OCI-LY7 (cell line): ENCODE data around the gene COBL. TPM values are rescaled to one million over a fixed set of nuclear protein-coding genes. Genes with fewer than 3 reads are reported as not detected.

ENCODE experiments used
- BruUV-seq: library from RNA; stranded (reverse); fragments of 400-500 nt; replicated peaks from 2 replicates; lab custom pipeline; 2021; lab: Mats Ljungman, UMichigan
- CTCF ChIA-PET: fragments of 300-600 bp; sonication (Branson Sonifier 250); formaldehyde crosslinking; loops from one replicate; lab custom pipeline; 2022; ENCODE audit warnings: antibody characterized with exemption; ENCODE audit not compliant: unreplicated experiment; lab: Charles Lee
- POLR2A ChIA-PET: fragments of 300-600 bp; sonication (Branson Sonifier 250); formaldehyde crosslinking; loops from one replicate; lab custom pipeline; 2022; ENCODE audit warnings: antibody characterized with exemption; lab: Charles Lee
- DNase-seq: peaks from one replicate; pipeline ENCODE4 v3.0.0-alpha.2; 2015; ENCODE audit warnings: low spot score
- H2AFZ ChIP-seq: fragments of 200-600 bp; sonication (generic), shearing (Covaris generic); 2 replicates; pipeline ENCODE4 v1.6.1; 2014; ENCODE audit warnings: mild to moderate bottlenecking, antibody characterized with exemption, low read length, moderate library complexity
- H3K27ac ChIP-seq: fragments of 200-600 bp; sonication (generic); 2 replicates; pipeline ENCODE4 v1.5.1; 2014; ENCODE audit warnings: mixed run types, low read depth, mild to moderate bottlenecking, moderate library complexity, low read length, inconsistent platforms; ENCODE audit not compliant: poor library complexity, severe bottlenecking
- H3K36me3 ChIP-seq: fragments of 200-600 bp; sonication (generic); 2 replicates; pipeline ENCODE4 v1.6.1; 2014; ENCODE audit warnings: mild to moderate bottlenecking, antibody characterized with exemption, low read length, moderate library complexity, mixed read lengths; ENCODE audit not compliant: insufficient read depth
- H3K4me1 ChIP-seq: fragments of 200-600 bp; sonication (generic); 2 replicates; pipeline ENCODE4 v1.5.1; 2014; ENCODE audit warnings: mild to moderate bottlenecking, low read length; ENCODE audit not compliant: insufficient read depth, poor library complexity, severe bottlenecking
- H3K4me2 ChIP-seq: fragments of 200-600 bp; sonication (generic); 2 replicates; pipeline ENCODE4 v1.6.1; 2014; ENCODE audit warnings: mild to moderate bottlenecking, low read length
- H3K4me3 ChIP-seq: fragments of 200-600 bp; sonication (generic); 2 replicates; pipeline ENCODE4 v1.5.1; 2014; ENCODE audit warnings: mild to moderate bottlenecking, low read depth, low read length; ENCODE audit not compliant: poor library complexity, severe bottlenecking
- H3K79me2 ChIP-seq: fragments of 200-600 bp; sonication (generic); 2 replicates; pipeline ENCODE4 v1.6.1; 2016; ENCODE audit warnings: low read depth, mild to moderate bottlenecking, low read length, moderate library complexity, mixed read lengths; ENCODE audit not compliant: insufficient read depth
- H3K9me2 ChIP-seq: fragments of 200-600 bp; sonication (generic); 2 replicates; pipeline ENCODE4 v1.6.1; 2016; ENCODE audit warnings: mild to moderate bottlenecking, low read length, mixed read lengths; ENCODE audit not compliant: insufficient read depth
- H3K9me3 ChIP-seq: fragments of 200-600 bp; sonication (generic); 2 replicates; pipeline ENCODE4 v1.6.1; 2014; ENCODE audit warnings: mild to moderate bottlenecking, mixed run types, low read length, mixed read lengths
- H4K20me1 ChIP-seq: fragments of 200-600 bp; sonication (generic); 2 replicates; pipeline ENCODE4 v1.6.1; 2014; ENCODE audit warnings: mild to moderate bottlenecking, antibody characterized with exemption, low read length, moderate library complexity, mixed read lengths; ENCODE audit not compliant: insufficient read depth
- CTCF ChIP-seq: fragments of 200-600 bp; sonication (generic); conservative IDR thresholded peaks from 2 replicates; pipeline ENCODE4 v1.5.1; 2014; ENCODE audit warnings: mild to moderate bottlenecking, antibody characterized with exemption, low read length, moderate library complexity, mixed read lengths
- EZH2phosphoT487 ChIP-seq: fragments of 200-600 bp; sonication (generic); IDR thresholded peaks from 2 replicates; pipeline ENCODE4 v1.6.1; 2018; ENCODE audit warnings: low read depth, borderline replicate concordance, mild to moderate bottlenecking, mixed run types, antibody characterized with exemption, low read length, moderate library complexity, mixed read lengths
- intact Hi-C: fragments of 100-400 bp; cut with micrococcal nuclease; formaldehyde crosslinking; loops from one replicate; pipeline ENCODE4 v1.10.0; 2022; ENCODE audit not compliant: unreplicated experiment
- total RNA-seq, 2 experiments: library from RNA; depleted of rRNA in 1 of 2; stranded (reverse); fragments of >200 nt in 1 of 2; shearing (Covaris generic) in 1 of 2; gene quantifications; 2 replicates each; pipeline ENCODE4 v1.2.3, GENCODE V29; 2014 to 2022

COBL gene
- total RNA-seq, 2 experiments from 2014 or later, result not detected

GRCh38 chr7:51031216-51031615 lies 285.4 kb downstream of the COBL start:
- Histone ChIP-seq H3K4me1 (no peaks in the 10 kb centered on the region), H3K4me2 (no peak overlapping the region), H3K9me3 (no peaks in the 10 kb centered on the region), H3K4me3 (no peak overlapping the region), H3K36me3 (no peaks in the 10 kb centered on the region), H3K27ac (no peak overlapping the region), H2AFZ (no peak overlapping the region), H4K20me1 (no peaks in the 10 kb centered on the region), H3K9me2 (no peaks in the 10 kb centered on the region), H3K79me2 (no peaks in the 10 kb centered on the region)
- CTCF ChIA-PET, result no interaction called here
- TF ChIP-seq EZH2phosphoT487 (no peak), CTCF (no peak)
- DNase-seq, result no peak
- BruUV-seq, result no TSS peak
- POLR2A ChIA-PET, result no interaction called here
- intact Hi-C loops, result no loop called here

GRCh38 chr7:51029701-51030191 lies 286.9 kb downstream of the COBL start:
- Histone ChIP-seq H3K79me2 (no peaks in the 10 kb centered on the region), H3K4me1 (no peaks in the 10 kb centered on the region), H4K20me1 (no peaks in the 10 kb centered on the region), H2AFZ (no peak overlapping the region), H3K36me3 (no peaks in the 10 kb centered on the region), H3K4me2 (no peak overlapping the region), H3K27ac (no peak overlapping the region), H3K9me3 (no peaks in the 10 kb centered on the region), H3K4me3 (no peak overlapping the region), H3K9me2 (no peaks in the 10 kb centered on the region)
- POLR2A ChIA-PET, result interaction anchor here (0.6 kb wide), 1 partner anchor 644 kb away, joined by 3 read pairs; no protein-coding TSS in a partner anchor
- intact Hi-C loops, result no loop called here
- DNase-seq, result no peak
- no peak for TF ChIP-seq EZH2phosphoT487
- no peak for TF ChIP-seq CTCF
- CTCF ChIA-PET, result no interaction called here
- no TSS peak for BruUV-seq

- POLR2A ChIA-PET, result no interaction called here
- H3K9me2 ChIP-seq, result no peaks in the 10 kb centered on the region
- H3K4me1 ChIP-seq, result no peaks in the 10 kb centered on the region
- TF ChIP-seq EZH2phosphoT487 (no peak), CTCF (no peak)
- no peak overlapping the region for H2AFZ ChIP-seq
- H3K79me2 ChIP-seq, result no peaks in the 10 kb centered on the region
- no peaks in the 10 kb centered on the region for H3K36me3 ChIP-seq
- H3K27ac ChIP-seq, result no peak overlapping the region
- H4K20me1 ChIP-seq, result no peaks in the 10 kb centered on the region
- BruUV-seq, result no TSS peak
- no peak overlapping the region for H3K4me3 ChIP-seq
- CTCF ChIA-PET, result no interaction called here
- no peaks in the 10 kb centered on the region for H3K9me3 ChIP-seq
- H3K4me2 ChIP-seq, result no peak overlapping the region
- no peak for DNase-seq
- intact Hi-C loops, result no loop called here
Measured at GRCh38 chr7:51029131-51029530, 287.5 kb downstream of the COBL start.
